SU-DHL-6 (cell line): Measurements from ENCODE around the gene ALDH16A1.
A peak's percentile ranks its signal among the peaks of the same experiment; 100 is the strongest.
"Not testable (repeated sequence)": the region's sequence is repeated elsewhere in the genome, so short reads cannot be mapped to it uniquely, and the experiment has no call there.

Experiments
- H2AFZ ChIP-seq: fragments of 200-600 bp; sonication (generic); 2 replicates; pipeline ENCODE4 v1.6.1; 2014; ENCODE audit warnings: low read depth, mild to moderate bottlenecking, moderate library complexity, mixed read lengths, antibody characterized with exemption, low read length; ENCODE audit not compliant: severe bottlenecking
- H3F3A ChIP-seq: fragments of 200-600 bp; shearing (Covaris generic); 2 replicates; pipeline ENCODE4 v1.6.0; 2016; ENCODE audit warnings: antibody characterized with exemption, mild to moderate bottlenecking; ENCODE audit not compliant: insufficient read depth
- H3K27ac ChIP-seq: fragments of 200-600 bp; sonication (generic); 2 replicates; pipeline ENCODE4 v1.5.1; 2016; ENCODE audit warnings: low read depth, mild to moderate bottlenecking, low read length, moderate library complexity, mixed read lengths
- H3K27me3 ChIP-seq: fragments of 200-600 bp; sonication (generic), shearing (Covaris generic); 2 replicates; pipeline ENCODE4 v1.6.0; 2014; ENCODE audit warnings: mild to moderate bottlenecking, low read length
- H3K36me3 ChIP-seq: fragments of 200-600 bp; sonication (generic); 2 replicates; pipeline ENCODE4 v1.6.1; 2014; ENCODE audit warnings: mild to moderate bottlenecking, low read length, mixed read lengths
- H3K4me2 ChIP-seq: fragments of 300-600, 200-600 bp; shearing (Covaris generic), sonication (generic); 2 replicates; pipeline ENCODE4 v1.6.0; 2014; ENCODE audit warnings: low read length, low read depth, mild to moderate bottlenecking; ENCODE audit not compliant: poor library complexity, severe bottlenecking
- H3K4me3 ChIP-seq: fragments of 200-600 bp; sonication (generic); 2 replicates; pipeline ENCODE4 v1.5.1; 2014; ENCODE audit warnings: antibody characterized with exemption, low read length, mild to moderate bottlenecking, mixed read lengths; ENCODE audit not compliant: insufficient read depth, poor library complexity, severe bottlenecking
- H3K79me2 ChIP-seq: fragments of 200-600 bp; sonication (generic); 2 replicates; pipeline ENCODE4 v1.6.1; 2014; ENCODE audit warnings: mild to moderate bottlenecking, low read length, moderate library complexity; ENCODE audit not compliant: insufficient read depth
- H3K9ac ChIP-seq: fragments of 200-600 bp; sonication (generic); 2 replicates; pipeline ENCODE4 v1.7.0; 2014; ENCODE audit warnings: mild to moderate bottlenecking, low read length
- H3K9me2 ChIP-seq: fragments of 200-600 bp; sonication (generic); replicated peaks from 2 replicates; pipeline ENCODE4 v1.6.1; 2014; ENCODE audit warnings: low read length; ENCODE audit not compliant: insufficient read depth
- H3K9me3 ChIP-seq: fragments of 200-600 bp; sonication (generic); 2 replicates; pipeline ENCODE4 v1.6.1; 2014; ENCODE audit warnings: low read length, mixed read lengths; ENCODE audit not compliant: insufficient read depth
- H4K20me1 ChIP-seq: fragments of 200-600 bp; sonication (generic); 2 replicates; pipeline ENCODE4 v1.6.1; 2014; ENCODE audit warnings: low read depth, mild to moderate bottlenecking, antibody characterized with exemption, low read length, moderate library complexity, mixed read lengths
- EZH2phosphoT487 ChIP-seq: fragments of 200-600 bp; sonication (generic), shearing (Covaris generic); conservative IDR thresholded peaks from 2 replicates; pipeline ENCODE4 v1.6.1; 2018; ENCODE audit warnings: mild to moderate bottlenecking, antibody characterized with exemption, low read length, moderate library complexity, mixed read lengths
- TF ChIP-seq, protein P1 (sequence below): fragments of 200-600 bp; sonication (generic); IDR thresholded peaks from one replicate; pipeline ENCODE4 v1.5.1; 2017; ENCODE audit warnings: antibody characterized with exemption, mild to moderate bottlenecking, low read length, moderate library complexity; ENCODE audit not compliant: insufficient read depth, poor library complexity, severe bottlenecking

ALDH16A1 gene

GRCh38 chr19:49443366-49444099, 9.5 kb upstream of the ALDH16A1 start:
- Histone ChIP-seq H3K27ac (peak overlapping the region; percentile 52), H3K4me3 (peak overlapping the region; percentile 74)

DNA sequence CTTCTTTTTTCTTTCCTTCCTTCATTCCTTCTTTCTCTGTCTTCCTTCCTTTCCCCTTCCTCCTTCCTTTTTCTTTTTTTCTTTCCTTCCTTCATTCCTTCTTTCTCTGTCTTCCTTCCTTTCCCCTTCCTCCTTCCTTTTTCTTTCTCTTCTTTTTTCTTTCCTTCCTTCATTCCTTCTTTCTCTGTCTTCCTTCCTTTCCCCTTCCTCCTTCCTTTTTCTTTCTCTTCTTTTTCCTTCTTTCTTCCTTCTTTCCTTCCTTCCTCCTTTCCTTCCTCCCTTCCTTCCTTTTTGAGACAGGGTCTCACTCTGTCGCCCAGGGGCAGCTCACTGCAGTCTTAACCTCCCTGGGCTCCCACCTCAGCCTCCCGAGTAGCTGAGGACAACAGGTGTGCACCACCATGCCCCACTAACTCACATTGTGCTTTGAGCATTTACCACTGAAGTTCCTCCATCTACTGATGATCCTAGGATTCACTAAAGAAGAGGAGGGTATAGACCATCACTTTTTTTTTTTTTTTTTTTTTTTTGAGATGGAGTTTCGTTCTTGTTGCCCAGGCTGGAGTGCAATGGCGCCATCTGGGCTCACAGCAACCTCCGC, 8.8 kb upstream of the ALDH16A1 start:
- not testable (repeated sequence) for H3K27me3 ChIP-seq, H2AFZ ChIP-seq, H3K79me2 ChIP-seq, H3K9me2 ChIP-seq, H4K20me1 ChIP-seq, H3K9ac ChIP-seq, H3K36me3 ChIP-seq, H3K27ac ChIP-seq, H3F3A ChIP-seq, H3K9me3 ChIP-seq, H3K4me3 ChIP-seq
- H3K4me2 ChIP-seq: peak overlapping the region; percentile 33

More at GRCh38 chr19:49443366-49444099, 9.5 kb upstream of the ALDH16A1 start:
- Histone ChIP-seq H3K9ac (peak overlapping the region; percentile 77), H3K4me2 (peak overlapping the region; percentile 81), H3K9me3 (no peaks in the 10 kb centered on the region), H3K9me2 (no peaks in the 10 kb centered on the region), H3F3A (0 out of 2 replicates have a peak, but pooled peaks cover 5% of the 10 kb centered on the region), H3K27me3 (no peaks in the 10 kb centered on the region), H4K20me1 (no peaks in the 10 kb centered on the region), H3K36me3 (no peaks in the 10 kb centered on the region), H2AFZ (peak overlapping the region; percentile 99), H3K79me2 (no peaks in the 10 kb centered on the region)
- no peak for TF ChIP-seq EZH2phosphoT487
- TF ChIP-seq, protein P1, sequence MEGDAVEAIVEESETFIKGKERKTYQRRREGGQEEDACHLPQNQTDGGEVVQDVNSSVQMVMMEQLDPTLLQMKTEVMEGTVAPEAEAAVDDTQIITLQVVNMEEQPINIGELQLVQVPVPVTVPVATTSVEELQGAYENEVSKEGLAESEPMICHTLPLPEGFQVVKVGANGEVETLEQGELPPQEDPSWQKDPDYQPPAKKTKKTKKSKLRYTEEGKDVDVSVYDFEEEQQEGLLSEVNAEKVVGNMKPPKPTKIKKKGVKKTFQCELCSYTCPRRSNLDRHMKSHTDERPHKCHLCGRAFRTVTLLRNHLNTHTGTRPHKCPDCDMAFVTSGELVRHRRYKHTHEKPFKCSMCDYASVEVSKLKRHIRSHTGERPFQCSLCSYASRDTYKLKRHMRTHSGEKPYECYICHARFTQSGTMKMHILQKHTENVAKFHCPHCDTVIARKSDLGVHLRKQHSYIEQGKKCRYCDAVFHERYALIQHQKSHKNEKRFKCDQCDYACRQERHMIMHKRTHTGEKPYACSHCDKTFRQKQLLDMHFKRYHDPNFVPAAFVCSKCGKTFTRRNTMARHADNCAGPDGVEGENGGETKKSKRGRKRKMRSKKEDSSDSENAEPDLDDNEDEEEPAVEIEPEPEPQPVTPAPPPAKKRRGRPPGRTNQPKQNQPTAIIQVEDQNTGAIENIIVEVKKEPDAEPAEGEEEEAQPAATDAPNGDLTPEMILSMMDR: peak; percentile 90

- H3F3A ChIP-seq: 0 out of 2 replicates have a peak, but pooled peaks cover 5% of the 10 kb centered on the region
- H3K27me3 ChIP-seq: no peaks in the 10 kb centered on the region
- H4K20me1 ChIP-seq: no peaks in the 10 kb centered on the region
- H3K9ac ChIP-seq: no peak overlapping the region
- H3K27ac ChIP-seq: no peak overlapping the region
- no peak overlapping the region for H3K4me3 ChIP-seq
- TF ChIP-seq, protein P1: no peak
- no peak for TF ChIP-seq EZH2phosphoT487
- H2AFZ ChIP-seq: no peak overlapping the region
- H3K9me3 ChIP-seq: no peaks in the 10 kb centered on the region
- peaks cover 11% of the 10 kb centered on the region for H3K79me2 ChIP-seq
- H3K36me3 ChIP-seq: no peaks in the 10 kb centered on the region
- no peaks in the 10 kb centered on the region for H3K9me2 ChIP-seq
- no peak overlapping the region for H3K4me2 ChIP-seq
Observed at GRCh38 chr19:49445997-49446396, 7.0 kb upstream of the ALDH16A1 start.
